RPMI7951 (cell line): ENCODE results near the gene NFATC3. TPM values are rescaled to one million over a fixed set of nuclear protein-coding genes. Genes with fewer than 3 reads are reported as not detected.
"Not testable (repeated sequence)": the region's sequence is repeated elsewhere in the genome, so short reads cannot be mapped to it uniquely, and the experiment has no call there.

ENCODE experiments used
- DNase-seq: peaks from one replicate; pipeline ENCODE4 v3.0.0-alpha.2; 2012; ENCODE audit warnings: low read depth
- total RNA-seq: library from RNA; depleted of rRNA; stranded (reverse); fragments of >200 nt; shearing (Covaris generic); gene quantifications from 2 replicates; pipeline ENCODE4 v1.2.3, GENCODE V29; 2014

NFATC3 gene
- total RNA-seq, 1 experiment from 2014 or later: 22.5 TPM

DNA sequence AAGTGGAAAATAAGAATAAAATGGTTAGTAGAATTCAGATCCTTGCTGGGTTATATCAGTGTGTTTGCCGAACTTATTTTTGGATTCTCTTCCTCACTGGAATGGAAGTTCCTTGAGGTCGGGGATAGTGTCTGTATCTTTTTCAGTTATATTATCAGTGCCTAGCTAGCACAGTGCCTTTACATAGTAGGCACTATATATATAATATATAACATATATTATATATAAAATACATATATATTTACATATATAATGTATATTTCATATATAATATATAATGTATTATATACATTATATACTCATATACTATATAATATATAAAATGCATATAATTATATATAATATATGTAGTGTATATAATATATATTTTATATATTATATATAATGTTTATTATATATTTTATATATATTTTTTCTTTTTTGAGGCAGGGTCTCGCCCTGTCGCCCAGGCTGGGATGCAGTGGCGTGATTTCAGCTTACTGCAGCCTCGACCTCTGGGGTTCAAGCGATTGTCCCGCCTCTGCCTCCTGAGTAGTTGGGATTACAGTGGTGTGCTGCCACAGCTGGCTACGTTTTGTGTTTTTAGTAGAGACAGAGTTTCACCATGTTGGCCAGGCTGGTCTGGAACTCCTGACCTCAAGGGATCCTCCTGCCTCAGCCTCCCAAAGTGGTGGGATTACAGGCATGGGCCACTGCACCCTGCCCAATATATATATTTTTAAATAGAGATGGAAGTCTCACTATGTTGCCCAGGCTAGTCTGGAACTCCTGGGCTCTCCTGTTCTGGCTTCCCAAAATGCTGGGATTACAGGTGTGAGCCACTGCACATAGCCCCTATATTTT, 3.2 kb downstream of the NFATC3 start:
- DNase-seq: no peak

GRCh38 chr16:68089067-68089466, 3.9 kb downstream of the NFATC3 start:
- DNase-seq: no peak

- no peak for DNase-seq
These were observed 5.0 kb downstream of the NFATC3 start for GRCh38 chr16:68090130-68090529.

DNA sequence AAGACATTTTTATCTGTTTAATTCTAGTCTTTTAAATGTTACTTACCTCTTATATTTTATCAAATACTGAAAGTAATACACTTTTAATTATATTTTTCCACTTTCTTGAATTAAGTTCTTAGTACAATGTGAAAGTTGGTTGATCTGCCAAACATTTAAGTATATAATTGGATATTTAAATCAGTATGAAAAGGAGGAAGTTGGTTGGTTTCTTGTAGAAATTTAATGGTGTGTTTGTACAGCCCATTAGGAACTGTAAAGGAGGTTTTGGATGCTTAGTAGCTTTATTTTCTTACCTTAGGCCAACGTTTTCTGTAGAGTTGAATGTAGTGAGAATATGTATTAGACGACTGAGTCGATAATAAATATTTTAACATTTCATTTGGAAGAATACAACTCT, 5.4 kb downstream of the NFATC3 start:
- DNase-seq: no peak

DNA sequence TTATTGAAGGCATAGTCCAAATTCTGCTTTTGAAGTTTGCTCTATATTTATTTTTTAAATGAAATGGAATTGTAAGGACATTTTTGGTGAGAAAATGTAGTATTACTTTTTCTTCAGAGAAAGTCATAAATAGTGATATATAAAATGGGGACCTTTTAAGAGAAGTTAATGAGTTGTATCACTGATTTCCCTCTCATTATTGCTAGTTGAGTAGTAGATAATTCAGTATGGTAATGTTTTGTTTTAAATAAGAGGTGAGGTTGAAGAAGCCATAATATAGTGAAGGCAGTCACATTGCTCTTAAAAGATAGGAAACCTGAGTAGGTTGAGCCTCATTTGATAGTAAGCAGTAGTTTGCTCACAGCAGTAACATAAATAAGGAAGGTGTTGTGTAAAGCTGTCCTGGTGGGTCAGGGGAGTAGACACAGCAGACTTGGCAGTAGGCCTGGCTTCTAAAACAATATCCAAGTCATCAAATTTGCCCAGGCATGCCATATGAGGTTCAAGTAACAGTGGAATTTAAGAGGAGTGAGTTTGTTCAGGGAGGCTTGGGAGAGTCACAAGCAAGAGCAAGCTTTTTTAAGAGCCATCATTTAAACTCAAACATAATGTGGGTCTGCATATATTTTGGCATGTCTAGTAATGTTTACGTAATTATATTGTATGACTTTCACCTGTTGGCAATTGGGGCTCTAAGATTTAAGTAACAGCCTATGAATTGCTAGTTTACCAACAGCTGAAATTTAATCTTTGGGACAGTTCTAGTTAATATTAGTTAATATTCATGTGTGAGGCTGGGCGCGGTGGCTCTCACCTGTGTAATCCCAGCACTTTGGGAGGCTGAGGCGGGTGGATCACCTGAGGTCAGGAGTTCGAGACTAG, 6.5 kb downstream of the NFATC3 start:
- DNase-seq: peak; percentile 9

- DNase-seq: not testable (repeated sequence)
These were observed 7.1 kb downstream of the NFATC3 start for GRCh38 chr16:68092275-68092674.

DNA sequence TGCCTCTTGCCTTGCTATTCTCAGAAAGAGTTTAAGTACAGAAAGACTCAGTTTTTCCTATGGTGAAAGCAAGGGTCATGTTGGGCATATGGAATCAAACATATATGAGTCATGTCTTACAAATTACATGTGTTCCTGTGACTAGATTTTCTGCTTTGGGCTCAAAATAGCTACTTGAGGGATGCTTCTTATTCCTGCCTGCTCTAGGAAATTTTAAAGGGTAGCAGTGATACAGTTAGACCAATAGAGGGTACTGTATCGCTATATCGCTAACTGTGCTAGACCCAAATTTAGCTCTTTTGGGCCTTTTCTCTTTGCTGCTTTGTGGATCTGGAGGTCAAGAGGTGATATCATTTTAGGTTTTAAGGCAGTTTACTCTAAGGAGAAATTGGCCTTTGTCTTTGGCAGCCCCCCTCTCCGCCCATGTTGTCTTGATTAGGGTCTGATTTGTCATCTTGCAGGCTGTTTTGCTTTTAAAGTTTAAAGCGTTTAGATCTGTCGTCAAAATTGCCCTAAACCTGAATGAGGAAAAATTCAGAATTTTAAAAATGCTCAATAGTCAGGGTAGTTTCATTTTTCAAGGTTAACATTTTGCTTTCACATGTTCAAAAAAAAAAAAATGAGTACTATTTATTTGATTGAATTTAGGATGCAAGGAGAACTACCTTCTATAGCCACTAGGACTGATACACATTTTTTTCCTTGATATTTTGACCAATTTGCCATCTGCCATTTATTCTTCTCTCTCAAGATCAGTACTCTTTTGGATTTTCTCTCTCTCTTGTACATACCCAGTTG, 8.8 kb downstream of the NFATC3 start:
- peak; percentile 53 for DNase-seq

GRCh38 chr16:68094614-68094934, 9.4 kb downstream of the NFATC3 start:
- DNase-seq: no peak

- DNase-seq: no peak
These were observed 11.3 kb downstream of the NFATC3 start for GRCh38 chr16:68096491-68096890.

DNA sequence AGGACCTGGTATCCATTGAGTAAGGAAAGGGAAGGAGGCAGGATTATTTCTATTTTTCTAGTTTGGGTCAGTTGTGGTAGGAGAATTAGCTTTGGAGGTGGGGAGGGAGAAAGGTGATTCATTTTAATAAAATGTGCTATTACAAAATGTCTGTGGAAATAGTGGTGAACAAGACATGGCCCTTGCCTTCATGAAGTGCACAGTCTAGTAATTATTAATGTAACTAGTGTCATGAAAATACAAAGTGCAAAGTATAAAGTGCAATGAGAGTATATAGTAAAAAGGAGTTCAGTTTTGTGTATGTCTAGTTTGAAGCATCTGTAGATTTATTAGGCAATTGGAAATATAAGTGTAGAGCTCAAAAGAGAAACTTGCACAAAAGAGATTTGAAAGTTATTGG, 11.9 kb downstream of the NFATC3 start:
- no peak for DNase-seq

DNA sequence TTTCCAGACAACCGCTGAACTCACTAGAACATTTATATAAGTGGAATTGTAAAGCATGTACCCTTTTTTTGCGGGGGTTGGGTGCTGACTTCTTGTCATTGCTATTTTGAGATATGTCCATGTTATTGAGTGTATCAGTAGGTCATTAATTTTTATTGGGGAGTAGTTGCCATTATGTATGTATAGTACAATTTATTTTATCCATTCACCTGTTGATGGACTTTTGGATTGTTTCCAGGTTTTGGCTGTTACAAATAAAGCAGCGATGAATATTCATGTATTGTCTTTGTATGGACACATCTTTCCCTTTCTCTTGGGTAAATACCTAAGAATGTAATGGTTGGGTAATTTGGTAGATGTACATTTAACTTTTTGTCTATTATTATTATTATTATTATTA, 12.7 kb downstream of the NFATC3 start:
- no peak for DNase-seq

DNA sequence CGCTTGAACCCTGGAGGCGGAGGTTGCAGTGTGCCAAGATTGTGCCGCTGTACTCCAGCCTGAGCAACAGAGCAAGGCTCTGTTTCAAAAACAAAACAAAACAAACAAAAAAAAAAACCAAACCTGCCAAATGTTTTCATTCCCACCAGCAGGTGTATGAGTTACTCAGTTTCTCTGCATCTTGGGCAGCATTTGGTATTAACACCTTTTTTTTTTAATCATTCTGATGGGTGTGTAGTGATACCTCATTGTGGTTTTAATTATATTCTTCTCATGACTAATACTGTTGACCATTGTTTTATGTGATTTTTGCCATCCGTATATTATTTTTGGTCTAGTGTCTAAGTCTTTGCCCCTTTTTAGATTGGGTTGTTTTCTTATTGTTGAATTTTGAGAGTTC, 15.3 kb downstream of the NFATC3 start:
- DNase-seq: no peak

DNA sequence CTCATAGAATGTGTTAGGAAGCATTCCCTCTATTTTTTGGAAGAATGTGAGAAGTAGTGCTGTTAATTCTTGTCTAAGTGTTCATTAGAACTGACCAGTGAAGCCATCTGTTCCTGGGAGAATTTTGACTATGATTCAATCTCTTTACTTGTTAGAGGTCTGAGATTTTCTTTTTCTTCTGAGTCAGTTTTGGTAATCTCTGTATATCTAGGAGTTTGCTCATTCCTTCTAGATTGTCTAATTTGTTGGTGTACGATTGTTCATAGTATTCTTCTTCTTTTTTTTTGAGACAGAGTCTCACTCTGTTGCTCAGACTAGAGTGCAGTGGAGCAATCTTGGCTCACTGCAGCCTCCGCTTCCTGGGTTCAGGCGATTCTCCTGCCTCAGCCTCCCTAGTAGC, 20.4 kb downstream of the NFATC3 start:
- DNase-seq: no peak

DNA sequence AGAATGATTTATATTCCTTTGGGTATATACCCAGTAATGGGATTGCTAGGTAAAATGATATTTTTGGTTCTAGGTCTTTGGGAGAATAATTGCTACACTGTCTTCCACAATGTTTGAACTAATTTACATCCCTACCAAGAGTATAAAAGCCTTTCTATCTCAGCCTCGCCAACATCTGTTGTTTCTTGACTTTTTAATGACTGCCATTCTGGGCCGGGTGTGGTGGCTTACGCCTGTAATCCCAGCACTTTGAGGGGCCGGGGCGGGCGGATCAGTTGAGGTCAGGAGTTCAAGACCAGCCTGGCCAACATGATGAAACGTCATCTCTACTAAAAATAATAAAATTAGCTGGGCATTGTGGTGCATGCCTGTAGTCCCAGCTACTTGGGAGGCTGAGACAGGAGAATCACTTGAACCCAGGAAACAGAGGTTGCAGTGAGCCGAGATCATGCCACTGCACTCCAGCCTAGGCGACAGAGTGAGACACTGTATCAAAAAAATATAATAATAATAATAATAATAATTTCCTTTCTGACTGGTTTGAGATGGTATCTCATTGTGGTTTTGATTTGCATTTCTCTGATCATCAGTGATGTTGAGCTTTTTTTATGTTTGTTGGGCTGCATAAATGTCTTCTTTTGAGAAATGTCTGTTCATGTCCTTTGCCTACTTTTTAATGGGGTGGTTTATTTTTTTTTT, 22.2 kb downstream of the NFATC3 start:
- not testable (repeated sequence) for DNase-seq

- not testable (repeated sequence) for DNase-seq
These were observed 24.0 kb downstream of the NFATC3 start for GRCh38 chr16:68109156-68109555.

GRCh38 chr16:68110611-68111010, 25.4 kb downstream of the NFATC3 start:
- not testable (repeated sequence) for DNase-seq

DNA sequence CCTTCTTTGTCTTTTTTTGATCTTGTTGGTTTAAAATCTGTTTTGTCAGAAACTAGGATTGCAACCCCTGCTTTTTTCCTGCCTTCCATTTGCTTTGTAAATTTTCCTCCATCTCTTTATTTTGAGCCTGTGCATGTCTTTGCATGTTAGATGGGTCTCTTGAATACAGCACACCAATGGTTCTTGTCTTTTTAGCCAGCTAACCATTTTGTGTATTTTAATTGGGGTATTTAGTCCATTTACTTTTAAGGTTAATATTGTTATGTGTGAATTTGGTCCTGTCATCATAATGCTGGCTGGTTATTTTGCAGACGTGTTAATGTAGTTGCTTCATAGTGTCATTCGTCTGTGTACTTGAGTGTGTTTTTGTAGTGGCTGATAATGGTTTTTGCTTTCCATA, 26.2 kb downstream of the NFATC3 start:
- no peak for DNase-seq

DNA sequence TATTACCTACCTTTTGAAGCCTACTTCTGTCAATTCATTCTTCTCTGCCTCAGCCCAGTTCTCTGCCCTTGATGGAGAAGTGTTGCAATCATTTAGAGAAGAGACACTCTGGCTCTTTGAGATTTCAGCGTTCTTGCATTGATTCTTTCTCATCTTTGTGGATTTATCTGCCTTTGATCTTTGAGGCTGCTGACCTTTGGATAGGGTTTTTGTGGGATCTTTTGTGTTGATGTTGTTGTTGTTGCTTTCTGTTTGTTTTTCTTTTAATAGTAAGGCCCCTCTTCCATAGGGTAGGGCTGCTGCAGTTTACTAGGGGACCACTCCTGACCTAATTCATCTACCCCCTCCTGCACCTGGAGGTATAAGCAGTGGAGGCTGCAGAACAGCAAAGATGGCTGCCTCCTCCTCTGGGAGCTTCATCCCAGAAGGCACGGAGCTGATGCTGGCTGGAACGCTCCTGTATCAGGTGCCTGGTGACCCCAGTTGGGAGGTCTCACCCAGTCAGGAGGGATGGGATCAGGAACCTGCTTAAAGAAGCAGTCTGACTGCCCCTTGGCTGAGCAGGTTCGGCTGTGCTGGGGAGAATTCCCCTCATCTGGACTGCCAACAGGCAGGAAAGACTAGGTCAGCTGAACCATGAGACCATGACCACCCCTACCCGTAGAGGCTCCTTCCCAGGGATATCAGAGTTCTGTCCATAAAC, 28.0 kb downstream of the NFATC3 start:
- no peak for DNase-seq

DNA sequence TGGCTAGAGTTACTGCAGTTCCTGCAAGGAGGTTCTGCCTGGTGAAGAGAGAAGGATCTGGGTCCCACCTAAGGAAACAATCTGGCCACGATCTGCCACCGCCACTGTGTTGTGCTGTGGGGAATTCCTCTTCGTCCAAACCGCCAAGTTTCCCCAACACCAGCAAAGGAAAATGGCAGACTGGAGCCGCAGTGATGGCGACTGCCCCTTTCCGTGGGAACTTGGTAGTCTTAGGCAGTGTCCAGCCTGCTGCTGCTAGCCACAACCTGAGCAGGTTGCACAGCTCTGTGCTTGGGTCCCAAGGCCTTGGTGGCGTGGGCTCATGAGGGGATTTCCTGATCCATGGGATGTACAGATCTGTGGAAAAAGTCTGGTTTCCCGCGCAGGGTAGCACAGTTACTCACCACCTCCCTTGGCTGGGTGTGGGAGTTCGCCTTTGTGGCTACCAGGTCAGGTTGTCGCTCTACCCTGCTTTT, 28.6 kb downstream of the NFATC3 start:
- no peak for DNase-seq

GRCh38 chr16:68114939-68115338, 29.8 kb downstream of the NFATC3 start:
- DNase-seq: not testable (repeated sequence)

DNA sequence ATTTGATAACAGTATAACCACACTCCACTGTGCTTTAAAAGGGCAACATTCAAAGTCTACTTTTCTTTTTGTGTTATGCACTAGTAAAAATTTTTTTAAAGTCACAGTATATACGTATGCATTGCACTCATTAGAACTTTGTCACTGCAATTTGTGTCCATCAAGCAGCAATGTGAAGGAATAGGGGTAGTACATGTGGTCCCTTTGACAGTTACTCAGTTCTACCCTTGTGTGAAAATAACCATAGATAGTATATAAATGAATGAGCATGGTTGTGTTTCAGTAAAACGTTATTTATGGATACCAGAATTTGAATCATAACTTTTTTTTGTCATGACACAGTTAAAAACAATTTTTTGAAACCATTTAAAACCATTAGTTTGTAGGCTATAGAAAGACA, 30.7 kb downstream of the NFATC3 start:
- no peak for DNase-seq
